GM19035 (cell line): ENCODE measurements around the gene PRKRA.
"Not testable (repeated sequence)": the region's sequence is repeated elsewhere in the genome, so short reads cannot be mapped to it uniquely, and the experiment has no call there.

Experiments
- ATAC-seq: cut with Tn5 transposase; IDR thresholded peaks from one replicate; pipeline ENCODE4 v1.9.1; 2021; ENCODE audit not compliant: unreplicated experiment

PRKRA gene

DNA sequence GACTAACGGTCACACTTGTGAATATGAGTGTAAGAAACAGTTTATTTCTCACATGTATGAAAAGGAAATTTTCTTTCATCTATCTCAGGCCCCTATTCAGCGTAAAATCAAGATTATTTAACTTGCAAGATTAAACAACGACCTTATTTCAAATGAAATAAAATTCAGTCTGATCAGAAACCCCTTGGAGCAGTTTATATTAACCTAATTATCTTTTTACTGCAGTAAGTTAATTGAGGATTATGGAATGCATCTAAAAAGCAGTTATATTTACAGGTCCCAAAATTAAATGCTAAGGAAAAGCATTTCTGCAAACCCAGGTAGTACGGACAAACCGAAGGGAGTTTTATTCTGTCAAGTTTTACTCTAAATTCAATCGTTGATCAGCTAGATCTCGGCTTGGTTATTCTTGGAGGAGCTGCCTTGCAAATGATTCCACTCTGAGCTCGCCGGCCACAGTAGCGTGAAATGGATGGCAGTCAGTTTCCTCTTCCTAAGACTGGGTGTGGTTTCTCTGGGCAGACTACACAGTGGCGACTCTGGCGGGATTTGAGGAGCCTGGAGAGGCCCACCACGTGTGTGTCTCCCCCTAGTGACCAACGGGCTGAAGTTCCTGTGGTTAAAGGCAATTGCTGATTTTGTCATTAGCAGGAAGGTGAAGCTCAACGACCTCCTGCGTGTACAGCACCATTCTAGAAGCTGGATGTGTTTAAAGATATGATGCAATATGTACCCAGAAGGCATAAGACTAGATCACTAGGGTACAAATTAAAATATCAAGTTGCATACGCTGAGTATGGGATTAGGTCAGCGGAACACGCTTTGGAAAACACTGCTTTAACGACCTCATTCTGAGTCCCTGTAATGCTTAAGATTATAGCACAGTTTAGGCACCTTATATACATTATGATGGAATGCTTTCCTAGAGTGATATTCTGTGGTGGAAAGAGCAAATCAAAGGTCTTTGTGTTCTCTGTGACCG, 36.4 kb downstream of the PRKRA start:
- ATAC-seq, result peak; percentile 75

DNA sequence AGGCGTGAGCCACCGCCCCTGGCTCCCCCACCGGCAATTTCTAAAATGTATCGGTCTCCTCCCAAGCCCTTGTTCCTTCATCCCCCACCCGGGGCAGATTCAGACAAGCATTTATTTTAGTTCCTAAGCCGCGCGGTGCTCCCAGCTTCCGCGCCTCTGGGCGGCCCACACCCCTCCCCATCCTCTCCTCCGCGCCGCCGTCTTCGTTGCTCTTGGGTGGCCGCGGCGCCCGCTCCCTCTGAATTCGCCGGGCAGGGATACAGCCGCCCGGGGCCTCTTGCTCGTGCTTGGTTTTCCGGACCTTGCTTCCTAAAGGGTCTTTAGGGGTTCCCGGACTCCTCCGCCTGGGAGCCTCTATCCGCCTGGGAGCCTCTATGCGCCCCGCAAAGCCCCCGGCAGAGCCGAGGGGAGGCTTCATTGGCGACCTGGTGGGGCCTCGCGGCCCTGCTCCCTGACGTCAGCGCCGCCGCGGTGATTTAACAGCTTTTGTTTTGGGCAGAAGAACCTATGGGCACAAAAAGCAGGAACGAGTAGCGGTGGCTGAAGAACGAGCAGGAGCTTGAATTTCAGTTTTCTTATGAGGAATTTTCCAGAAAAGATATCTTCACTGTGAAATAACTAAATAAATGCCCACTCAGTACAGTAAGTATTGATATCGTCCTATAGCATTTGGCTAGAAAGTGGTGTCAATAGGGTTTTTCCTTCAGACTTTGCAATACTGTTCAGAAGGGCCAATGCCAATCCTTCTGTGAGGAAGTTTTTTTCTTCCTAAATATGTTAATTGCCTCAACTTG, 37.3 kb downstream of the PRKRA start:
- peak; percentile 82 for ATAC-seq

DNA sequence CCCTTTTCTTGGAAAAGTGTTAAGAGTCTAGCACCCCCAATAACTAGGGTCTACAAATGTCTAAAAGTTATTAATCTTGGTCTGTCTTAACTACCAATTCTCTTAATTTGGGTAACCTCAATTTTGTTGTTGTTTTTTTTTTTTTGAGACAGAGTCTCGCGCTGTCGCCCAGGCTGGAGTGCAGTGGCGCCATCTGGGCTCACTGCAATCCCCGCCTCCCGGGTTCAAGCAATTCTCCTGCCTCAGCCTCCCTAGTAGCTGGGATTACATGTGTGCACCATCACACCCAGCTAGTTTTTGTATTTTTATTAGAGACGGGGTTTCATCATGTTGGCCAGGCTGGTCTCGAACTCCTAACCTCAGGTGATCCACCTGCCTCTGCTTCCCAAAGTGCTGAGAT, 38.5 kb downstream of the PRKRA start:
- ATAC-seq, result not testable (repeated sequence)

- ATAC-seq, result no peak
Observed at GRCh38 chr2:178412047-178412446, 38.9 kb downstream of the PRKRA start.

GRCh38 chr2:178409261-178409660, 41.7 kb downstream of the PRKRA start:
- no peak for ATAC-seq

GRCh38 chr2:178404368-178404767, 46.6 kb downstream of the PRKRA start:
- ATAC-seq, result peak; percentile 99

- peak; percentile 45 for ATAC-seq
Observed at GRCh38 chr2:178403671-178404306, 47.2 kb downstream of the PRKRA start.

DNA sequence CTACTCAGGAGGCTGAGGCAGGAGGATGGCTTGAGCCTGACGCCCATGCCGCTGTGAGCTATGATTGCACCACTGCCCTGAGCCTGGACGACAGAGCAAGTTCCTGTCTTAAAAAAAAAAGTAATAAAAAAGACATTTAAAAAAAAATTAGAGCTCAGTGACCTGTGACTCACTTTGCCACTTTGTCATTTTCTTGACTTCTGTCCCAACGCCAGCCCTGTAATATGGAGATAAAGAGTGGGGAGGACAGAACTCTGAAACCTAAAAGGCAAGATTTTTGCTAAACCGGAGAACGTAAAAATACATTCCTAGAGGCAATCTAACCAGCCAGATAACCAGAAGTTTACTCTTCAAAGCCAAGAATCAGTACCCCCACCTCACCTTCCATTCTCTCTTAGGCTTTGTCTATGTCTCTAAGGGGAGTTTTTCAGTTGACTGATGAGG, 49.0 kb downstream of the PRKRA start:
- ATAC-seq, result no peak

- ATAC-seq, result peak; percentile 94
Observed at GRCh38 chr2:178397002-178397605, 53.9 kb downstream of the PRKRA start.

DNA sequence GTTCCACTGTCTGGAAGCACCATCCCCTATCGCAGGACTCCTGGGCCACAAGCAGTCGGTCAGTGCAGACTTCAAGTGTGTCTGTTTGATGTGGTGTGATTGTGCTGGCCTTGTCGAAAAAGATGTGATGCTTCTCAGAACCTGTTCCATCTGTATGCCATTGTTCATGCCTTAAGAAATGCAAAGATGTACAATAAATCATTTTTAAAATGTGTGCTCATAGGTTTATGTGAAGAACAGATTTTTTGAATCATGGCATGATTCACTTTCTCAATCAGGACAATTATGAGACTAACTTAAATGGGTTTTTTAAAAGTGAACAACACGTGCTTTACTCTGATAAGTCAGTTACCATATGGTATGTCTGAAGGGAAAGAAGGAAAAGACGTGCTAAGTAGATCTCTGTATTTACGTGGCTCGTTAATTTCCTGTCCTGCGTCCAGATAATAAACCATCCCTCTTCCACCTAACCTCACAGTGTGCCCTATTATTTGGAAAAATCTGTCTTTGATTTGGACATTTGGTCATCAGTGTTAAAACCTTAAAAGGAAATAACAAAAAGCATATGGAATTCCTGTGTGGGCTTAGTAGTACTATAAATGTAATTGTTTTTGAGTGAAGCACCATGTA, 54.9 kb downstream of the PRKRA start:
- no peak for ATAC-seq

DNA sequence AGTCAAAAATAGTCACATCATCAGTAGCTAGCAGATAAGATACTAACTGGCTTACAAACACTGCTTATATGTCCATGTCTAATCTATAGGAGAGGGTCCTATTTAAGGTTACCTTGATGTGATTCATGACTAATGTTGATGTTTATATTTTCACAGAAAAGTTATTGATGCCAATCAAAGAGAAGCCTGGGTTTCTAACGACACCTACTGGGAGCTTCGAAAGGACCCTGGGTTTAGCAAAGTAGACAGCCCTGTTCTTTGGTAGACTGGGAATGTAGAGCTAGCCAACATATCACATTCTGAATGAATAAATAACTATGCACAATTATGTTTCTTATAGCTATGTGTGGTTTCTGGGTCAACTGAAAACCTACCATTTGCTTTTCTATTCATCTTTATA, 55.7 kb downstream of the PRKRA start:
- ATAC-seq, result no peak

GRCh38 chr2:178394859-178395258, 56.1 kb downstream of the PRKRA start:
- no peak for ATAC-seq

DNA sequence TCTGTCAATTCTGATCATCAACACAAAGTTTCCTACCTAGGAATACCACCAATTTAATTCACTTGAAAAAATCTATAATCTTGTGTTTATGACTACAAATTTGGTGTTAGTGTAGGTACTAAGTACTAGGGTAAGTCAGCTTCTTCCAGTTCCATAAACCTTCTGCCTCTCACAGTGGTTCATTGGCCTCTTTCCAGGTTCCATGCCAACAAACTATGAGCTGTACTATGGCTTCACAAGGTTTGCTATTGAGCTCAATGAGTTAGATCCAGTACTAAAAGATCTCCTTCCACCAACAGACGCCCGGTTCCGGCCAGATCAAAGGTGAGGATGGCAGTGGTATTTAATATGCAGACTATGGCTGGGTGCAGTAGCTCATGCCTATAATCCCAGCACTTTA, 58.8 kb downstream of the PRKRA start:
- no peak for ATAC-seq

- ATAC-seq, result no peak
Observed at GRCh38 chr2:178391701-178392100, 59.3 kb downstream of the PRKRA start.

GRCh38 chr2:178388287-178388686, 62.7 kb downstream of the PRKRA start:
- ATAC-seq, result no peak

- ATAC-seq, result no peak
Observed at GRCh38 chr2:178386986-178387597, 63.9 kb downstream of the PRKRA start.

DNA sequence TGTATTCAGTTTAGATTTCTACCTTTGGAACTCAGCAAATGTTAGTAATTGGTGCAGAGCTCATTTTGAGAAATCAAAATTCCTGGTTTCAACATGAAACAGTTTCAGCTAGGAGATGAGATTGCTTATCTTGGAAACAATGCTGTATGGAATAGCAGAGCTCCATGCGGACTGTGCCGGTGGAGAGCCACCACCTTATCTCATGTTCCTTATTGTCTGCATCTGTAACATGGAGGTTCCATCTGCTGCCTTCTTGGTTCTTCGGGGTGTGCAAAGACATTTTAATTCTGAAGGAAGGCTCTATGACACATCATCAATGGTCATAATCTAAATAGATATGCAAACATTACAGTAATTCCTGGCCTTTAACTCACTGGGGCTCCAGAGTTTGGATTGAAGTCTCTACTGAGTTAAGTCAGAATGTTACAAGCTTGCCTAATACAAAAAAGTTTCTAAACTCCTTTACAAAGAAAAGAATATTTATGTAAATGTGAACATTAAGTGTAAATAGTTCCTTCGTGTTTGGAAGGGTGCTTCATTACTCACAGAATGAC, 65.3 kb downstream of the PRKRA start:
- no peak for ATAC-seq

DNA sequence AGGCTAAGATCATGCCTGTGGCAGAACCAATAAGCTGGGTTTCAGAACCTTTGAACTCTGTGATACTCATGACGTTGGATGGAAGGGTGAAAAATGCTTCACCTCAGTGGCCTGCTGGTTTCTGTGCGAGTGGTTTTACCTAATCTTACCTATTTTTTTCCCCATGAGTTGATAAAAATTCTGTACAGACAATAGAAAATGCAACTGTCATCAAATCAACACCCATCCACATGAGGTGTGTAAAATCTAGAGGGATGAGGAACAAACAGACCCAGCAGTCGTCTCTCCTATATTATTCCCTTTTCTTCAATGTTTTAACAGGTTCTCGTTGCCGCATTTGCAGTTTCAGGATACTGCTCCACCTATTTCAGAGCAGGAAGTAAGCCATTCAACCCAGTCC, 67.3 kb downstream of the PRKRA start:
- no peak for ATAC-seq
